ENCODE results near the gene CPLX1. TPM values are rescaled to one million over a fixed set of nuclear protein-coding genes. Genes with fewer than 3 reads are reported as not detected.

The CPLX1 gene
- total and polyA plus RNA-seq, 2 donors (not counting 1 experiment from before 2014, with no cell fraction given), result 0.03 to 0.66 TPM

GRCh38 chr4:752196-752861 lies 73.6 kb downstream of the CPLX1 start:
- Histone ChIP-seq H3K79me2 (ENCODE audit: control insufficient read depth, insufficient read depth, low read length) (peaks cover 4% of the 10 kb centered on the region), H3K4me1 (ENCODE audit: control insufficient read depth, extremely low read depth, insufficient read depth, low read length) (no peaks in the 10 kb centered on the region), H3K4me3 (replicated peaks in 1 of 4; ENCODE audit: control extremely low read depth in 1 of 4, insufficient read depth in 1 of 4, low read depth in 3 of 4, low read length in 4 of 4) (no peak overlapping the region), H3K9ac (ENCODE audit: insufficient read depth, low read length) (no peak overlapping the region), H3K9me3 (ENCODE audit: control insufficient read depth, insufficient read depth, low read depth, low read length) (no peaks in the 10 kb centered on the region), H3K4me2 (ENCODE audit: extremely low read depth, insufficient read depth, low read length) (no peak overlapping the region), H4K20me1 (ENCODE audit: control insufficient read depth, extremely low read depth, insufficient read depth, low read length) (no peaks in the 10 kb centered on the region), H3K27ac (ENCODE audit: insufficient read depth, low read length) (no peak overlapping the region), H3K27me3 (ENCODE audit: control insufficient read depth, insufficient read depth, low read length) (no peaks in the 10 kb centered on the region), H3K36me3 (ENCODE audit: control insufficient read depth, insufficient read depth, low read length) (peaks cover 17% of the 10 kb centered on the region), H2AFZ (ENCODE audit: low read length) (no peak overlapping the region)
- peak in 1 of 2 donors; percentile 61 for DNase-seq (ENCODE audit: low read depth in 2 of 2)
- TF ChIP-seq EZH2 (IDR thresholded peaks at IDR 0.05; ENCODE audit: low read length, missing control alignments) (no peak), CTCF (conservative IDR thresholded peaks at IDR 0.05 in 1 of 2, IDR thresholded peaks at IDR 0.05 in 1 of 2; ENCODE audit: low read depth in 1 of 2, low read length in 2 of 2) (no peak)

GRCh38 chr4:751676-752075 lies 74.3 kb downstream of the CPLX1 start:
- peak in 1 of 2 donors; percentile 58 for DNase-seq (ENCODE audit: low read depth in 2 of 2)
- Histone ChIP-seq H3K9ac (ENCODE audit: insufficient read depth, low read length) (no peak overlapping the region), H2AFZ (ENCODE audit: low read length) (no peak overlapping the region), H3K27me3 (ENCODE audit: control insufficient read depth, insufficient read depth, low read length) (no peaks in the 10 kb centered on the region), H3K4me3 (replicated peaks in 1 of 4; ENCODE audit: control extremely low read depth in 1 of 4, insufficient read depth in 1 of 4, low read depth in 3 of 4, low read length in 4 of 4) (no peak overlapping the region), H3K27ac (ENCODE audit: insufficient read depth, low read length) (no peak overlapping the region), H3K4me1 (ENCODE audit: control insufficient read depth, extremely low read depth, insufficient read depth, low read length) (no peaks in the 10 kb centered on the region), H4K20me1 (ENCODE audit: control insufficient read depth, extremely low read depth, insufficient read depth, low read length) (no peaks in the 10 kb centered on the region), H3K9me3 (ENCODE audit: control insufficient read depth, insufficient read depth, low read depth, low read length) (no peaks in the 10 kb centered on the region), H3K36me3 (ENCODE audit: control insufficient read depth, insufficient read depth, low read length) (peaks cover 17% of the 10 kb centered on the region), H3K79me2 (ENCODE audit: control insufficient read depth, insufficient read depth, low read length) (peaks cover 4% of the 10 kb centered on the region), H3K4me2 (ENCODE audit: extremely low read depth, insufficient read depth, low read length) (no peak overlapping the region)
- TF ChIP-seq CTCF (conservative IDR thresholded peaks at IDR 0.05 in 1 of 2, IDR thresholded peaks at IDR 0.05 in 1 of 2; ENCODE audit: low read depth in 1 of 2, low read length in 2 of 2) (no peak), EZH2 (IDR thresholded peaks at IDR 0.05; ENCODE audit: low read length, missing control alignments) (no peak)

- Histone ChIP-seq H3K4me2 (ENCODE audit: extremely low read depth, insufficient read depth, low read length) (no peak overlapping the region), H3K9me3 (ENCODE audit: control insufficient read depth, insufficient read depth, low read depth, low read length) (no peaks in the 10 kb centered on the region), H2AFZ (ENCODE audit: low read length) (no peak overlapping the region), H3K79me2 (ENCODE audit: control insufficient read depth, insufficient read depth, low read length) (peaks cover 4% of the 10 kb centered on the region), H3K27ac (ENCODE audit: insufficient read depth, low read length) (no peak overlapping the region), H3K4me3 (replicated peaks in 1 of 4; ENCODE audit: control extremely low read depth in 1 of 4, insufficient read depth in 1 of 4, low read depth in 3 of 4, low read length in 4 of 4) (no peak overlapping the region), H4K20me1 (ENCODE audit: control insufficient read depth, extremely low read depth, insufficient read depth, low read length) (no peaks in the 10 kb centered on the region), H3K36me3 (ENCODE audit: control insufficient read depth, insufficient read depth, low read length) (peaks cover 17% of the 10 kb centered on the region), H3K27me3 (ENCODE audit: control insufficient read depth, insufficient read depth, low read length) (no peaks in the 10 kb centered on the region), H3K9ac (ENCODE audit: insufficient read depth, low read length) (no peak overlapping the region), H3K4me1 (ENCODE audit: control insufficient read depth, extremely low read depth, insufficient read depth, low read length) (no peaks in the 10 kb centered on the region)
- TF ChIP-seq CTCF (conservative IDR thresholded peaks at IDR 0.05 in 1 of 2, IDR thresholded peaks at IDR 0.05 in 1 of 2; ENCODE audit: low read depth in 1 of 2, low read length in 2 of 2) (no peak), EZH2 (IDR thresholded peaks at IDR 0.05; ENCODE audit: low read length, missing control alignments) (no peak)
- peak; percentile 72 to 87 for DNase-seq (ENCODE audit: low read depth in 2 of 2)
Observed at GRCh38 chr4:749698-750666, 75.9 kb downstream of the CPLX1 start.
